HG02678 (cell line): ENCODE data around the gene CEP85.
A peak's percentile ranks its signal among the peaks of the same experiment; 100 is the strongest.

Source experiments
- ATAC-seq: cut with Tn5 transposase; IDR thresholded peaks from one replicate; pipeline ENCODE4 v1.9.1; 2021; ENCODE audit warnings: mild to moderate bottlenecking, moderate library complexity; ENCODE audit not compliant: unreplicated experiment

Gene CEP85

GRCh38 chr1:26277719-26278118, 43.7 kb downstream of the CEP85 start:
- ATAC-seq = no peak

DNA sequence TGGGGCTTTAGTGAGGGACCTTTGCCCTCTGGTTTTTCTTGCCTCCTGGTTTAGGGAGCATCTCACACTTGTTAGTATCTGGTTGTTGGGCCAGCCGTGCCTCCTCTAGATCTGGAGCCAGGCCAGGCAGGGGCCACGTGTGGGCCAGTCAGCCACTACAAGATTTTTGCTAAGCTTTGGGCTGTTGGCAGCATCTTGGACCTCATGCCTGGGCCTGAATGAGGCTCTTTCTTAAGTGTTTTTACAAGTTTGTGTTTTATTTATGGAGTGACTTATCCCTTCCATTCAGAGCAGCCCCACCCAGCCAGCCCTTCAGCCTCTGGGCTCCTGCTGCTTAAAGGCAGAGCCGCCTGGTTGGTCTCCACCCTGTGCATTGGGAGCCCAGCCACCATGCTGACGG, 44.3 kb downstream of the CEP85 start:
- no peak for ATAC-seq

GRCh38 chr1:26278724-26279455, 44.9 kb downstream of the CEP85 start:
- no peak for ATAC-seq

DNA sequence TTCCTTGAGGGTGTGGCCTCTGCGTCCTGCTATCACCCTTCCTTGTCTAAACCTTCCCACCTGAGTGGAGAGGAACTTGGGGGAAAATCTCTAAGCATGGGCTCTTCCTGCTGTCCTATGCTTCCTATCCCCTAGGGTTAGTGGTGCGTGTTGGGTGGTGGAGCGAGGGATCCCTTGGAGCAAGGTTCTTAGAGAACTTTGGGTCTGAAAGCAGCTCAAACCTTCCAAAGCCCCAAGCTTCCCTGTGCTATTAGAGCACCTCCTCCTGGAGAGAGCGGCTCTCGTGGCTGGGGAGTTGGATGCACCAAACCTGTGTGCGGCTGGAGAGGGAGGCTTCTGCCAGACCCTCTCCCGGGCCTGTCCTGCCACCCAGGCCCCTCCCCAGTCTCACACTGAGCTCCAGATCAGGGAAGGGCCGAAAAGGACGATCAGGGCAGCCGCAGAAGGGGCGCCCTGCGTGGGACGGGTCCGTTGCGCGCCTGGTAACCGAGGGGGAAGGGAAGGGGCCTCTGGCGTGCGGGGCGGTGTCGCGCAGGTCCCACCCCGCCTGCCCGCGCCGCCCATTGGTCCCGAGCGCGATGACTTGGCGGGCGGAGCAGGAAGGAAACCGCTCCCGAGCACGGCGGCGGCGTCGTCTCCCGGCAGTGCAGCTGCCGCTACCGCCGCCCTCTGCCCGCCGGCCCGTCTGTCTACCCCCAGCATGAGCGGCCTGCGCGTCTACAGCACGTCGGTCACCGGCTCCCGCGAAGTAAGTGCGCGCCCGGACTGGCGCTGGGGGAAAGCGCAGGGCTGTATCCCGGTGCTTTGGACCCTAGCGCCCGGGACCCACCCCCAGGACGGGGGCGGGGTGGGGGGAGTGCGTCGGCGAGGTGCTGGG, 45.7 kb downstream of the CEP85 start, which contains the start of gene SH3BGRL3:
SH3BGRL3 (plus strand) TSS at position 631 of the 877 bp plus-strand sequence; CDS start at position 701, 70 bp downstream.
- peak; percentile 65 for ATAC-seq

DNA sequence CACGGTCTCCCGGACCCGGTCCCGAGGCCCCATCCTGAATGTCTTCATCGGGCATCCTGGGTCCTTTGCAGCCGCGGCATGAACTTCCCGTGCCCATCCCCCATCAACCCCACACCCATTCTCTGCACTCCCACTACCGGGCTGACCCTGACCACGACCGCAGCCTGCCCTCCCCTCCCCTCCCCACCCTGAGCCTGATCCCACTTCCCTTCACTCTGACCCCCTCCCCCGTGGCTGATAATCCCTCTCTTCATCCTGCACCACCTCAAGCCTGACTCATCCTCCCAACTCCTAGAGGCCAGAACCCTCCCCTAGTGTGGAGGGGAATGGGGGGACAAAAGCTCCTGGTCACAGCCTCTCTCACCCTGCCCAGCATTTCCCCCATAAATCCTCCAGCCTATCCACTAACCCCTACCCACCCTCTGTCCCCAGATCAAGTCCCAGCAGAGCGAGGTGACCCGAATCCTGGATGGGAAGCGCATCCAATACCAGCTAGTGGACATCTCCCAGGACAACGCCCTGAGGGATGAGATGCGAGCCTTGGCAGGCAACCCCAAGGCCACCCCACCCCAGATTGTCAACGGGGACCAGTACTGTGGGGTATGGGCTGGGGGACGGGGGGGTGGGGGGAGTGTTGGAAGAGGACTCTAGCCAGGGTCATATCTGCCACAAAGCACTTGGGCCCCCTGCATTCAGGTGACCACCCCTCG, 46.5 kb downstream of the CEP85 start:
- no peak for ATAC-seq

GRCh38 chr1:26281091-26281958, 47.3 kb downstream of the CEP85 start:
- ATAC-seq = no peak

DNA sequence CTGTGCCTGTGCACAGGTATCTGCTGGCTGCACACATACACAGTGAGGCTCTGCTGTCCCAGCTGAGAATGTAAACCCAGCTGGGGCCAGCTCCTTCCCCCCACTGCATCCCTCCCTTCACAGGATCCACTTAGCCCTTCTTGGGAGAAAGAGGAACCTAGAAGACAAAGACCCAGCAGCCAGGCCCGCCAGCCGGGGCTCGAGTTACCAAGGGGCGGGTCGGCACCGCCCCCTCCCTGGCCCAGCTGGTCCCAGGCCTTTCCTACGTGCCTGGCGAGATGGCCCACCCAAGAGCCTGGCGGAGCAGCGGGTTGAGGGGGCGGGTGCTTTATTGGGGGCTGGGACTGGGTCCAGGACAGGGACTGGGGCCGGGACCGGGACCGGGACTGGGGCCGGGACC, 48.0 kb downstream of the CEP85 start:
- no peak for ATAC-seq

GRCh38 chr1:26282401-26282918, 48.5 kb downstream of the CEP85 start:
- ATAC-seq = no peak

DNA sequence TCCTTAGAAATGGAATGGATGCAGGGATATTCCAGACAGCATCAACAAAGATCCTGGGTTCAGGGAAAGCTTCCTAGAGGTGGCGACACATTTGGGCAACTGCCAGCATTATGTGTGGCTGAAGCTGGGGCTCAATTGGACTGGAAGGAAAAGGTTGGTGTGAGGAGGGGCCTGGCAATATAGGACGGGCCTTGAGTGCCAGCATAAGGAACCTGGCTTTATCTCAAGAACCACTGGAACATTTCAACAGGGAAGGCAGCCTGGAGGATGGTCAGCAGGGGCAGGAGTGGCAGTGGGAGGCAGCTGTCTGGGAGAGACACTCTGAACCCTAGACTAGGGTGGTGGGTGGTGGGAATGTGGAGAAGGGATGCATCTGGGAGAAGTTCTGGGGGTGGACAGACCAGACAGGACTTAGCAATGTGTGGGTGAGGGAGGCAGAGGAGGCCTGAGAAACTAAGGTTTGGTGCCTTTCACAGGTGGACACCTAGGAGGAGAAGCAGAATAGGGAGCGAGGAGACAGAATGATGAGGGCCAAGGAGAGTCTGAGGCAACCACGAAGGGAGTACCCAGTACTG, 49.4 kb downstream of the CEP85 start:
- no peak for ATAC-seq

DNA sequence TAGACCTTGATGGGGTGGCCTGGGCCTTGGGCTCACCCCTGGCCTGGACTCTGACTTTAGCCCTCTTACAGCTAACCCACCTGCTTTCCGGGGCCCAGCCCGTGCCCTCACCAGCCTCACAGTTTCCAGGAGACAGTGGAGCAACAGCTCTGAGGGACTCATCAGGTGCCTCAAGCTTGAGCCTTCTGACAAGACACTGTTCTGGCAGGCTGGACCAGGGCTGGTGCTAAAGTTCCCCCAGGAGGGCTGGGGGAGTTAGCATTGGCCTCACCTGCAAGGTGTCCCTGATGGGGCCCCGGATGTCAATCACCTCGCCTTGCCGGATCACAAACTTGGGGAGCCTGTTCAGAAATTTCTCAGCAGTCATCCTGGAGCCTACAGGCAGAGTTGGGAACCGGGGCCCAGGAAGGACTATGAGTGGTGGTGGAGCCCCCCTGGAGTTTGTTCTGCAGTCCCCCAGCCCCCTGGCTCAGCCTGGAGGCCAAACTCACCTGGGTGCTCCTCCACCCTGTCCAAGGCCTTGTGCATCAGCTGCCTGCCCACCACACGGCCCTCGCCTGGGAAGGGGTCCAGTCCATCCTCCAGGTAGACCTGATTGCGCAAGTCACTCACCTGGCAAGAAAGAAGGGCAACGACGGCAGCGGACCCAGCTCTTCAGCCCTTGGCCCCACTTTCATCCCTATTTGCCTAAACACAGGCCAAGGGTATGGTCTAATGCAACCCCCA, 50.0 kb downstream of the CEP85 start:
- no peak for ATAC-seq

- ATAC-seq = peak; percentile 26
Measured at GRCh38 chr1:26284597-26285347, 50.8 kb downstream of the CEP85 start.

DNA sequence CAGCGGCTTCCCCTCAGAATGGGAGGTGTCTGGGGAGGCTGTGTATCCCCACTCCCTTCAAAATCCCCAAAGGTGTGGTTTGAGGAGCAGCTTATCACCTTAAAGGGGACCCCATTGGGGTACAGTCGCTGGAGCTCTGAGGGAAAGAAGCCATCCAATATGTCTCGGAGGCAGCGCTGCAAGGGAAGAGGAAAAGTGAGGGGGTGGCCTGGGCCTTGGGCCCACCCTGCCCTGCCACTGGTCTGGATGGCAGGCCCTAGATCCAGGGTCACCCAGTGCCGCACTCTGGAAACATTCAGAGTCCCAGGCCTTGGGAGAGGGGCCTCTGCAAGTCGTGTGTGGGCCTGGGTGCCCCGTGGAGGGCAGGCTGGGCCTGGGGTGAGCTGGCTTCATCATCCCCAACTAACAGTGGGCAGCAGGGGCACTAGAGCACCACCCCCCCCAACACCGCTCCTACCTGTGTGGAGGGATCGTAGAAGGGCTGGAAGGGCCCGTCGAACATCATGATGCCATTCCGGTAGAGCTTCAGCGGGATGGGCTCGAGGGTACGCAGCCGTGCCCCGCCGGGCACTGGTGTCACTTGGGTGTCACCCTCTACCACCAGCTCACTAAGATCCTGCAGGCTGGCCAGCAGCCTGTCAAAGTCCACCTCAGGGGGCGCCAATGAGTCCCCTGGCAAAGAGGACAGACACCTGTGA, 51.5 kb downstream of the CEP85 start:
- no peak for ATAC-seq

- ATAC-seq = no peak
Measured at GRCh38 chr1:26286064-26286416, 52.0 kb downstream of the CEP85 start.

DNA sequence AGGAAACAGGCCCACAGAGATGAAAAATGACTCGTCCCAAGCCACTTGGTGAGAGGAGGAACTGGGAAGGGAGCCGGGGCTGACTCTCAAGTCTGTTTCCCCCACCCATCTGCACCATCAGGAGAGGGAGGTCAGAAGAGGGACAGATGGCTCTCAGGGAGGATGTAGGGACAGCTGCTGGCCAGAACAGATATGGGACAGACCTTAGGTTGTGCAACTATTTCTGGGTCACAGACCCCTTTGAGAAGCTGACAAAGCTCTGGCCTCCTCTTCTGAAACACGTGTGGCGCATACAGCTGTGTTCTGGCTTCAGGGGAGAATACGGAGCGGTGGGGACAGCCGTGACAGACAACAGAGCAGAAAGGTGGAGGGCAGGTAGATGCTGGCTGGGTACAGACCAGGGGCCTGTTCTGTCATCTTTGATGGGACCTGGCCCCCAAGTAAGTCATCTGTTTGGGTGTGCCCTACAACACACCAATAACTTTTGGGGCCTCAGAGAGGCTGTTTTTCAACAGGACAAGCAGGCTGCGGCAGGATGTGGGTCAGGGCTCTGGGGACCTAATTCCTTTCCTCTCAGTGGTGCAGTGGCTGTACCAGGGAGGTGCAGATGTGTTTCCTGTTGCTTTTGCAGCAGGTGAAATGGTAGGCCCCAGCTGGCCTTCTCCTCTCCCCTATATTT, 53.2 kb downstream of the CEP85 start:
- ATAC-seq = peak; percentile 40

DNA sequence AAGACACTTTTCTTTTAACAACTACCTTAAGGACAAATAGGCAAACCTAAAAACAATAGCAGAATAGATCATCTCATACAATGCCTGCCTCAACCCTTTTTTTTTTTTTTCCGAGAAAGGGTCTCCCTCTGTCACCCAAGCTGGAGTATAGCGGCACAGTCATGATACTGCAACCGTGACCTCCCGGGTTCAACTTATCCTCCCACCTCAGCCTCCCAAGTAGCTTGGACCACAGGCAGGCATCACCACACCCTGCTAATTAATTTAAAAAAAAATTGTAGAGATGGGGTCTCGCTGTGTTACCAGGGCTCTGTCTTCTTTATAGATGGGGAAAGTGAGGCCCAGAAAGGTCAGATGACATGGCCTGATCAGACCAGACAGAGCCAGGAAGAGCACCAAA, 53.8 kb downstream of the CEP85 start:
- ATAC-seq = no peak

GRCh38 chr1:26288311-26288941, 54.4 kb downstream of the CEP85 start:
- no peak for ATAC-seq
